Measurements from ENCODE around the gene NR3C1. TPM values are rescaled to one million over a fixed set of nuclear protein-coding genes. Genes with fewer than 3 reads are reported as not detected.

The NR3C1 gene
- total and polyA plus RNA-seq, 2 of the 13 experiments (the other 11 are each of a cell fraction or from before 2014, with no cell fraction given): 10.0 to 24.3 TPM

DNA sequence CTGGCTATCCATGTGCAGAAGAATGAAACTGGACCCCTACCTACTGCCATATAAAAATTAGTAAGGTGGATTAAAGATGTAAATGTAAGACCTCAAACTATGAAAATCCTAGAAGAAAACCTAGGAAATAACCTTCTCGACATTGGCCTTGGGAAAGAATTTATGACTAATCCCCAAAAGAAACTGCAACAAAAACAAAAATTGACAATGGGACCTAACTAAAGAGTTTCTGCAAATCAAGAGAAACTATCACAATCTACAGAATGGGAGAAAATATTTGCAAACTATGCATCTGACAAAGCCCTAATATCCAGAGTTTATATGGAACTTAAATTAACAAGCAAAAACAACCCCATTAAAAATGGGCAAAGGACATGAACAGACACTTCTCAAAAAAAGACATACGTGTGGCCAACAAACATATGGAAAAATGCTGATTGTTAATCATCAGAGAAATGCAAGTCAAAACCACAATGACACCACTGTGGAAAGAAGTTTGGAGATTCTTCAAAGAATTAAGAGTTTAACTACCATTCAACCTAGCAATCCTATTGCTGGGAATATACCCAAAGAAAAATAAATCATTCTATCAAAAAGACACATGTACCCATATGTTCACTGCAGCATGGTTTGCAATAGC lies 98.5 kb downstream of the NR3C1 start:
- no peak overlapping the region for H3K4me2 ChIP-seq (ENCODE audit: low read depth, low read length)
- TF ChIP-seq ZNF780A (CRISPR knock-in tag; IDR thresholded peaks at IDR 0.05) (no peak), MEF2D (CRISPR knock-in tag; IDR thresholded peaks at IDR 0.05) (no peak), ZNF670 (CRISPR knock-in tag; IDR thresholded peaks at IDR 0.05; ENCODE audit: borderline replicate concordance) (no peak)
- H3K27me3 ChIP-seq (ENCODE audit: control insufficient read depth in 1 of 2, insufficient read depth in 2 of 2, low read length in 2 of 2): no peaks in the 10 kb centered on the region
- intact Hi-C loops (cut with micrococcal nuclease; ENCODE audit: unreplicated experiment): loop anchor here (5.0 kb wide), 1 partner anchor 97 kb away; the partner anchor contains the start of gene NR3C1
- ChIA-PET CTCF (ENCODE audit: low intra/inter-chr PET ratio, low total read pairs) (no interaction called here), POLR2A (no interaction called here)
- H2AFZ ChIP-seq (ENCODE audit: low read length): no peak overlapping the region
- H3K27ac ChIP-seq (ENCODE audit: extremely low read length, insufficient read depth, low read length): no peak overlapping the region
- H4K20me1 ChIP-seq (ENCODE audit: insufficient read depth, low read length): no peaks in the 10 kb centered on the region
- no TSS peak for BruUV-seq (replicated peaks)
- H3K4me3 ChIP-seq (replicated peaks in 1 of 3; ENCODE audit: insufficient read depth in 1 of 3, low read depth in 2 of 3, low read length in 3 of 3): no peak overlapping the region
- H3K36me3 ChIP-seq (replicated peaks in 1 of 2; ENCODE audit: control insufficient read depth in 1 of 2, insufficient read depth in 2 of 2, low read length in 2 of 2): peaks cover 1 to 34% of the 10 kb centered on the region in 2 experiments
- H3K4me1 ChIP-seq (ENCODE audit: insufficient read depth, low read length): no peaks in the 10 kb centered on the region
- FAIRE-seq (no peak), DNase-seq (ENCODE audit: low spot score) (no peak), ATAC-seq (no peak)
- no peak overlapping the region for H3K9ac ChIP-seq (ENCODE audit: insufficient read depth, low read depth, low read length)
- H3K9me3 ChIP-seq (ENCODE audit: low read length): no peaks in the 10 kb centered on the region
- H3K79me2 ChIP-seq (ENCODE audit: insufficient read depth, low read length): no peaks in the 10 kb centered on the region
- 98% methylated on average over 2 of the region's 2 CpGs for WGBS (ENCODE audit: low lambda C conversion rate)
- in situ Hi-C loops (cut with HindIII; ENCODE audit: extremely low pct_ligation_motif_present, low pct_unique_long_range_greater_than_20kb): no loop called here

DNA sequence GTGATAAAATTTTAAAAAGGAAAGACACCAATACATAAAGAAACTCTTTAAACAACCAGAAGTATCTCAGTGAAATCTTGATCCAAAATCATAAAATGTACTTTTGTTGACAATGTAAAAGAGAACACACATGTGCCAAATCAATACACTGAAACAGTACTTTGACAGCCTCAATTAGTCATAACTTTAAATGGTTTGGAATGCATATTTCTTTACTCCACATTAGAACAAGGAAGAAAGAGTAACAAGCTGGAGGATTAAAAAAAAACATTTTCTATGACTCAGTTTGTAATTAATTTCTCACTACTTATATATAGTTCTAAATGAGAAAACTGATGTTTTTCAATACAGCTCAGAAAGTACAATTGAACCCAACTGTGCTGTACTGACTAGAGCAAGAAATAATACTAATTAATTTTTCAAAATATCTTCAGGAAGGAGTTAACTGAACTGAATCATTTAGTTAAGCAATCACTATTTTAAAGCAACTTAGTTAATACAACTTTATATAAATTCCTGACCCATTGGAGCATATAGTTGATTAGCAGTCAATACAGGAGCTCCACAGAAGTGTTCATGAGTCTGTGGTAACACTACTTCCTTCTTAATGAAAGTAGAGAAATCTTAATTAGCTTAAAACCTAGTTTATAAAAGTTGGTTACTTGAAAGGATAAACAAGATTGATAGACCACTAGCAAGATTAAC lies 101.0 kb downstream of the NR3C1 start:
- no TSS peak for BruUV-seq (replicated peaks)
- no peak for DNase-seq (ENCODE audit: low spot score)
- Histone ChIP-seq H3K9ac (ENCODE audit: insufficient read depth, low read depth, low read length) (no peak overlapping the region), H3K79me2 (ENCODE audit: insufficient read depth, low read length) (no peaks in the 10 kb centered on the region), H3K9me3 (ENCODE audit: low read length) (no peaks in the 10 kb centered on the region), H3K4me1 (ENCODE audit: insufficient read depth, low read length) (no peaks in the 10 kb centered on the region), H2AFZ (ENCODE audit: low read length) (no peak overlapping the region), H3K36me3 (replicated peaks in 1 of 2; ENCODE audit: control insufficient read depth in 1 of 2, insufficient read depth in 2 of 2, low read length in 2 of 2) (peaks cover 6 to 27% of the 10 kb centered on the region in 2 experiments), H4K20me1 (ENCODE audit: insufficient read depth, low read length) (no peaks in the 10 kb centered on the region), H3K27ac (ENCODE audit: extremely low read length, insufficient read depth, low read length) (no peak overlapping the region), H3K4me2 (ENCODE audit: low read depth, low read length) (no peak overlapping the region), H3K27me3 (ENCODE audit: control insufficient read depth in 1 of 2, insufficient read depth in 2 of 2, low read length in 2 of 2) (no peaks in the 10 kb centered on the region; a peak in 1 of 5 replicates), H3K4me3 (replicated peaks in 1 of 3; ENCODE audit: insufficient read depth in 1 of 3, low read depth in 2 of 3, low read length in 3 of 3) (no peak overlapping the region)
- ATAC-seq: no peak
- CTCF ChIA-PET (ENCODE audit: low intra/inter-chr PET ratio, low total read pairs): no interaction called here
- FAIRE-seq: no peak
- in situ Hi-C loops (cut with HindIII; ENCODE audit: extremely low pct_ligation_motif_present, low pct_unique_long_range_greater_than_20kb) (no loop called here), intact Hi-C loops (cut with micrococcal nuclease; ENCODE audit: unreplicated experiment) (no loop called here)
- POLR2A ChIA-PET: no interaction called here
- no peak for TF ChIP-seq HOXD1 (CRISPR knock-in tag; IDR thresholded peaks at IDR 0.05)
- TF ChIP-seq ZSCAN29 (CRISPR knock-in tag; conservative IDR thresholded peaks at IDR 0.05): no peak
- no peak for TF ChIP-seq RFX1 (IDR thresholded peaks at IDR 0.05)
- no peak for TF ChIP-seq ZNF382 (CRISPR knock-in tag; IDR thresholded peaks at IDR 0.05; ENCODE audit: borderline replicate concordance)
- TF ChIP-seq, protein P1, sequence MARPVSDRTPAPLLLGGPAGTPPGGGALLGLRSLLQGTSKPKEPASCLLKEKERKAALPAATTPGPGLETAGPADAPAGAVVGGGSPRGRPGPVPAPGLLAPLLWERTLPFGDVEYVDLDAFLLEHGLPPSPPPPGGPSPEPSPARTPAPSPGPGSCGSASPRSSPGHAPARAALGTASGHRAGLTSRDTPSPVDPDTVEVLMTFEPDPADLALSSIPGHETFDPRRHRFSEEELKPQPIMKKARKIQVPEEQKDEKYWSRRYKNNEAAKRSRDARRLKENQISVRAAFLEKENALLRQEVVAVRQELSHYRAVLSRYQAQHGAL (CRISPR knock-in tag; IDR thresholded peaks at IDR 0.05; ENCODE audit: not compliant biosample characterization): no peak

Measured in HepG2 (cell line).